GM06990 (cell line): Measurements from ENCODE around the gene IZUMO1R.

ENCODE experiments used
- DNase-seq: peaks from one replicate; pipeline ENCODE4 v3.0.0-alpha.2; 2011; ENCODE audit not compliant: insufficient read length; ENCODE audit errors: extremely low read depth
- H3K27me3 ChIP-seq: replicated peaks from 2 replicates; pipeline ENCODE4 v1.6.0; 2011; ENCODE audit warnings: low read length; ENCODE audit not compliant: control insufficient read depth, insufficient read depth
- H3K36me3 ChIP-seq: 2 replicates; pipeline ENCODE4 v1.5.1; 2011; ENCODE audit warnings: low read length; ENCODE audit not compliant: control insufficient read depth, insufficient read depth
- H3K4me3 ChIP-seq: replicated peaks from 2 replicates; pipeline ENCODE4 v1.5.1; 2011; ENCODE audit warnings: low read depth, mild to moderate bottlenecking, control low read depth, low read length
- TF ChIP-seq, protein P1 (sequence below): IDR thresholded peaks from 2 replicates; pipeline ENCODE4 v1.5.1; 2011; ENCODE audit warnings: low read length, control low read depth, mild to moderate bottlenecking, inconsistent platforms; ENCODE audit not compliant: insufficient read depth, poor library complexity, severe bottlenecking

IZUMO1R gene

DNA sequence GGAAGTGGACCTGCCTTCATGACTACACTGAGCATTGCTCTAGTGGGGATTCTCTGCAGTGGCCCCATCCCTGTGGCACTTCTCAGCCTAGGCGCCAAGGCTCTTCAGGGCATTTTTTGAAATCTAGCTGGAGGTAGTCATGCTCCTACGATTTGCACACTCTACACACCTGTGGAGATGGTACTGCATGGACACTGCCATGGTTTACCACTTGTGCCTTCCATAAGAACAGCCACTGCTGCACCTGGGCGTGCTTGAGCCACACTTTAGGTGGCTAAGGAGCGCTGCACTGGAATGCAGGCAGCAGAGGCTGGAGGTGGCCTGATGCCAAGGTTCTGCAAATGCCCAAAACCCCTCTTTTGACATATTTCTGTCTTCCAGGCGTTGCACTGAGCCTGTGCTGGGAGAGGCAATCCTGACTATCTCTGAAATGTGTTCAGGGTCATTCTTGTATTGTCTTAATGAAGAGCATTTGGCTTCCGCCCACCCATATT is 24.3 kb downstream of the IZUMO1R start:
- TF ChIP-seq, protein P1, sequence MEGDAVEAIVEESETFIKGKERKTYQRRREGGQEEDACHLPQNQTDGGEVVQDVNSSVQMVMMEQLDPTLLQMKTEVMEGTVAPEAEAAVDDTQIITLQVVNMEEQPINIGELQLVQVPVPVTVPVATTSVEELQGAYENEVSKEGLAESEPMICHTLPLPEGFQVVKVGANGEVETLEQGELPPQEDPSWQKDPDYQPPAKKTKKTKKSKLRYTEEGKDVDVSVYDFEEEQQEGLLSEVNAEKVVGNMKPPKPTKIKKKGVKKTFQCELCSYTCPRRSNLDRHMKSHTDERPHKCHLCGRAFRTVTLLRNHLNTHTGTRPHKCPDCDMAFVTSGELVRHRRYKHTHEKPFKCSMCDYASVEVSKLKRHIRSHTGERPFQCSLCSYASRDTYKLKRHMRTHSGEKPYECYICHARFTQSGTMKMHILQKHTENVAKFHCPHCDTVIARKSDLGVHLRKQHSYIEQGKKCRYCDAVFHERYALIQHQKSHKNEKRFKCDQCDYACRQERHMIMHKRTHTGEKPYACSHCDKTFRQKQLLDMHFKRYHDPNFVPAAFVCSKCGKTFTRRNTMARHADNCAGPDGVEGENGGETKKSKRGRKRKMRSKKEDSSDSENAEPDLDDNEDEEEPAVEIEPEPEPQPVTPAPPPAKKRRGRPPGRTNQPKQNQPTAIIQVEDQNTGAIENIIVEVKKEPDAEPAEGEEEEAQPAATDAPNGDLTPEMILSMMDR: no peak
- H3K27me3 ChIP-seq: no peaks in the 10 kb centered on the region
- no peak for DNase-seq
- H3K36me3 ChIP-seq: no peaks in the 10 kb centered on the region
- H3K4me3 ChIP-seq: no peak overlapping the region

DNA sequence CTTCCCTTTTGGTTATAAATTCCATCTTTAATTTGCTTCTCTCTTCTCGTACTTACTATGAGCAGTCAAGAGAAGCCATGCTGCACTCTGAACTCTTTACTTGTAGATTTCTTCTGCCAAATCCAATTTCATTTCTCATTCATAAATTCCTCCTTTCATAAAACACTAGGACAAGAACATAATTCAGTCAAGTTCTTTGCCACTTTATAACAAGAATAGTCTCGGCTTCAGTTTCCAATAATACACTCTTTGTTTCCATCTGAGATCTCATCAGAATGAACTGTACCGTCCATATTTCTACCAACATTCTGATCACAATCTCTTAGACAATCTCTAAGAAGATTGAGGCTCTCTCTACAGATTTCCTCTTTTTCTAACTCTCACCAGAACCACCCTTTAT is 25.1 kb downstream of the IZUMO1R start:
- no peak overlapping the region for H3K4me3 ChIP-seq
- H3K27me3 ChIP-seq: no peaks in the 10 kb centered on the region
- H3K36me3 ChIP-seq: no peaks in the 10 kb centered on the region
- TF ChIP-seq, protein P1: no peak
- no peak for DNase-seq

DNA sequence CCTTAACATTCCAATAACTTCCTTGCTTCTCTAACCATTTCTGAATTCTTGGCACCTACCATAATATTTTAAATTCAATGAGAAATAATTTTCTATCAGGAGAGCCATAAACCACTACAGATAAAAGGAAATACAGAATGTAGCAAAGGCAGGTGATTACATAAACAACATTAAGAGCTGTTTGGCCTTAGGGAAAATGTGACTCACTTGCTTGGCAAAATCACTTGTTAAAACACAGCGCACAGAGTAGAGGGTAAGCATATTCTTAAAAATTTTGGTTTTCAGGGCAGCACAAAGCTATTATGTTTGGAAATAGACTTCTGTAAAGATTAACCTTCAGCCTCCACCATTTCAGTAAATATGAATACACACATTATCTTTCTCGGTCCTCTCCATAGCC is 26.4 kb downstream of the IZUMO1R start:
- H3K4me3 ChIP-seq: no peak overlapping the region
- H3K27me3 ChIP-seq: no peaks in the 10 kb centered on the region
- TF ChIP-seq, protein P1: no peak
- no peak for DNase-seq
- H3K36me3 ChIP-seq: no peaks in the 10 kb centered on the region

DNA sequence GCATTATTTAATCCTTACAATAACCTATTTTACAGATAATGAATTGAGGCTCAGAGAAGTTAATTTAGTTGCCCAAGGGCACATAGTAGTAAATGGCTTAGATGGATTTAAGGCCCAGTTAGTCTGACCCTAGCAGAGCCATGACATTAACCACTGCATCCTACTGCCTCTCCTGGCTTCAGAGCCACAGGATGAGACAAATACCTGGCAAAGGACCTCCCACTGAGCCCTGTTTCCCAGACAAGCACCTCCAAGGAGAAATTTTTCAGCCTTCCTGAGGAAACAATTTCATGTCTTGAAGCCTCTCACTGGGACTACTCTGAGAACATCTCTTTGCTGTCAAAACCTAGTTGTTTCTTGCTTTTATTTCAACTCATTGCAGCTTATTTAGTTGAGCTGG is 28.4 kb downstream of the IZUMO1R start:
- no peak overlapping the region for H3K4me3 ChIP-seq
- TF ChIP-seq, protein P1: no peak
- DNase-seq: no peak
- H3K36me3 ChIP-seq: no peaks in the 10 kb centered on the region
- no peaks in the 10 kb centered on the region for H3K27me3 ChIP-seq

DNA sequence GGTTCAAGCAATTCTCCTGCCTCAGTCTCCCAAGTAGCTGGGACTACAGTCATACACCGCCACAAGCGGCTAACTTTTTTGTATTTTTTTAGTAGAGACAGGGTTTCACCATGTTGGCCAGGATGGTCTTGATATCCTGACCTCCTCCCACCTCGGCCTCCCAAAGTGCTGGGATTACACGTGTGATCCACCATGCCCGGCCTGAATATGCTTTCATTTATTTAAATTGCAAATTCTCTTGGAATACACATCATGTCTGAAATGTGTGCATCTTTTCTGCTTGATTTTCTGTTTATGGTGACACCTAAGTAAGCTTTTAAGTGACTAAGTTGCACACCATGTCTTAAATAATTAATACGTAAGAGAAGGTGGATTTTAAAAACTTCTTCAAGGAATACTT is 31.7 kb downstream of the IZUMO1R start:
- no peaks in the 10 kb centered on the region for H3K36me3 ChIP-seq
- no peak overlapping the region for H3K4me3 ChIP-seq
- H3K27me3 ChIP-seq: no peaks in the 10 kb centered on the region
- no peak for DNase-seq
- TF ChIP-seq, protein P1: no peak

DNA sequence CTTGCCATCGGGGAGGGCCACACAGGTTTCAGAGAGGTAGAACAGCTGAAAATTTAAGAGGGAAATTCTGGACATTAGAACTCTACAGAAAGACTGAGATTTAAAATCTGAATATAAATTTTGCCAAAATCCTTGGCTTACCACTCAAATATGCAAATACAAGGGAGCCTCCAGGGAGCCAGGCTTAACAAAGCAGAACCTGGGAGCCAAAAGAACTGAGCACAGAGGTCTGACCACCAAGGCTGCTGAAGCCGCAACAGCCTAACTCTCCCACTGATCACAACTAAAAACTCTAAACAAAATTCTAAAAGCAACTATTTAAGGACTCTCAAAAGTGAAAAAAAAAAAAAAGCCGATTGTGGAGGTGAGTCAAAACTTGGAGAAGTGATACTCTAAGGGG is 34.3 kb downstream of the IZUMO1R start:
- no peaks in the 10 kb centered on the region for H3K27me3 ChIP-seq
- H3K36me3 ChIP-seq: no peaks in the 10 kb centered on the region
- TF ChIP-seq, protein P1: no peak
- H3K4me3 ChIP-seq: no peak overlapping the region
- no peak for DNase-seq
